ENCODE data around the gene MIS18A.
A peak's percentile ranks its signal among the peaks of the same experiment; 100 is the strongest.
"Not testable (repeated sequence)": the region's sequence is repeated elsewhere in the genome, so short reads cannot be mapped to it uniquely, and the experiment has no call there.

The MIS18A gene

GRCh38 chr21:32278518-32279376, at the start of gene MIS18A:
TSS of gene MIS18A (minus strand) at chr21:32279049. CDS start at chr21:32279014, 35 bp downstream.
- DNase-seq: peak; percentile 98

- DNase-seq: no peak
These were observed 49.7 kb upstream of the MIS18A start for GRCh38 chr21:32328595-32328994.

DNA sequence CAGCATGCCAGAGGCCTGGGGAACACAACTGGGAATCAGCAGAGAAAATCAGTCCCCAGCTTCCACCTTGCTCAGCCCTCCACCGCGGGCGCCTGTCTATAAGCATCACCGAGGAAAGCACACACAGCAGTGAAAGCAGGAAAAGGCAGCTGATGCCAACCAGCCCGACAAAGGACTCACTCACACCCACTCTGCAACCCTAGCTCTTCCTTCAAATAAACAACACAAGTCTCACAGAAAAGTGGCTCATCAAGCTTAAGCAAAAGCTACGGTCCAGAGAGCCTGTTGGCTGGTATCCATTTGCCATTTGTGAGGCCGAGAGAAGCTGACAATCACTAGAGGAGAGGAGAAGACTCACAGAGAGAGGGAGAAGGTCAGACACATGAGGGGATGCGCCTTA, 46.9 kb upstream of the MIS18A start:
- DNase-seq: no peak

DNA sequence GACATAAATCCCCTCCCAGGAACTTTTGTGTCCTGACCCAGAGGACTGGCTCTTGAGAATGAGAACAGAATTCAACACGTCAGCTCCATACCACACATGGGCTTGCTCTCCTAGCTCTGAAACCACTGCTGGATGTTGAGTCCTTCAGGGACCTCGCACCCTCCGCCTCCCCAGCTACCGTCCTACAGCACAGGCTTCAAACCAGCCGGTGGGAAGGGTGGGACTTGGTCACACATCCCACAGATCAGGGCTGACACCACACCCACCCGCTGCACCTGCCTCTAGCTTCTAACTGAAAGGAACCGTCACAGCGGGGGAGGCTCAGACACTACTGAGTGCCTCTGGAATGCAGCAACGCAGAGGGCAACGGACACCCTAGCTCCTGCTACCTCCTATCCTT, 43.8 kb upstream of the MIS18A start:
- no peak for DNase-seq

DNA sequence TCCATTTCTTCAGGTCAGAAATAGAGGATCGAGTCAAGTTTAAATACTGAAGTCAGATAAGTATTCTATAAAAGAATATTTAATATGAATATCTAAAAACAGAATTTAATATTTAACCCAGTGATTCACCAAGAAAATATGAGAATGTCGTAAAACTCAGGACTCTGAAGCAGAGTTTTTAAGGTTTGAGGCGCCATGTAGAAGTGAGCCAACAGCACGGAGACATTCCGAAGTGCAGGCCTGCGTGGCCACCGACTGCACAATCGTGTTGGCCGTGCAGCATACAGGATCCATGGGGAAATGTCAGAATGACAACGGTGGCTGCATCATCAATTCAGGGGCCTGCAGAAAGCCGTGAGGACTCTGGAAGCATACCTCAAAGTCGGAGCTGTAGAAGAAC, 43.3 kb upstream of the MIS18A start:
- no peak for DNase-seq

DNA sequence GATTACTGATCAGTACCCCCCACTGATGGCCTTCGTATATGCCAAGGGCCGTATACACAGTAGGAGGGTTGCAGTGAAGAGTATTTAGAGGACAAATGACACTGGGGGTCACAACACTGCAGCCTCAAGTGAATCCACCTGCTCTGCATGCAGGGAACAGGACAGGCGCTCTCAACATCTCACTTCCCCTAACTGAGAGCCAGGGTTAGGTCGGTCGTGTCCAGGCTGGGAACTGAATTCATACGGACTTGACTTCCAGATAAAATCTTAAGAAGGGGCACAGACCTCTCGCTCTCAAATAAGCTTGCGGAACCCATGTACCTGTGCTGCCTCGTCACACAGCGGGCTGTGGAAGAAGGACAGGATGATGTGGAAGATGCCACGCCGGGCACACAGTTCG, 42.6 kb upstream of the MIS18A start:
- no peak for DNase-seq

DNA sequence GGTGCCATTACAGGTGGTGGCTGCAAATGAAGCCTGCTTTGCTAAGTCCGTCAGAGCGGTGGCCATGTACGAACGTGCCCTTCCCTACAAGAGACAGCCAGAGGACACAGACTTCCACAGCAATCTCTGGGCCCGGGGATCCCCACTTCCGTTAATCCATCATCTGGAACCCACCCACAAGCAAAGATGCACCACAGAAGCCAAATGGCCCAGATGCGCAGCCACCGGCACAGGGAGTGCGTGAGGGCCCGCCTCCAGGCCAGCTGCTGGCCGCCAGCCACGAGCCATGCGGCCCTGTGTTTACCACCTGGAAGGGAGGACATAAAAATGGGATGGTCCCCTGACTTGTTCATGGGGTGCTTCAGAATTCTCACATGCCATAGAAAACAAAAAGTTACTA, 41.9 kb upstream of the MIS18A start:
- DNase-seq: no peak

- no peak for DNase-seq
These were observed 41.2 kb upstream of the MIS18A start for GRCh38 chr21:32320059-32320458.

DNA sequence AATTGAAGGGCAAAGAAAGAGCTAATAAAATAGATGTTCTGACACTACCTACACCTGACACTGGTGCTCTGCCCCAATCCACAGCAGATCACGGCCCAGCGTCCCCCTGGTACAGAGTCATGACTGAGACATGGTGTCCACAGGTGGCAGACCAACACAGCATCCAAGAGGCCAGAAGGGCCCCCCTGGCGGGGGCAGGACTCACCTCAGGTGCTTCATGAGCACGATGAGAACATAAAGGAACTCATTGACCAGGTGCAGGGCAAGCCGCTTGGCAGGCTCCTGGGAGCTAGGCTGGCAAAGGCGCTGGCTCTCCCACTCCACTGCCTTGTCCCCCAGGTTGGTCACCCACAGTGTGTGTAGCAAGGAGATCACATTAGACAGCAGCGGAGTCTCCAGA, 40.2 kb upstream of the MIS18A start:
- no peak for DNase-seq

DNA sequence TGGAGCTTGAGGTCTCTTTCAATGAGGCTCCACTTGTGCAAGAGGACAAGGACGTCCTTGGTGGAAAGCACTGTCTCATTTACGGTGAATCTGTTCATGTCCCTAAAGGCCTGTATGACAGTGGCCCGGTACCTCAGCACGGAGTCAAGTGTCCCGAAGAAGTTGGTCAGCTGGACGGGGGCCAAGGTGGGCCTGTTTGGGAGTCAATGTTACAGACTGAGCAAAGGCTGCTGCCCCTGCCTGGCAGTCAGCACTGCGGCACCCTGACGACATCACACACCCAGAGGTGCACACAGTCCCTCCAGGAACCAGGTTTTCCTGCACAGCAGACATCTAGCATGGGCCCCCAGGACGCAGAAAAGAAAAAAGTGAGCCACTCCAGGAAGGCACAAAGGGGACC, 38.9 kb upstream of the MIS18A start:
- no peak for DNase-seq

GRCh38 chr21:32316361-32317215, 37.7 kb upstream of the MIS18A start:
- DNase-seq: no peak

- DNase-seq: no peak
These were observed 36.8 kb upstream of the MIS18A start for GRCh38 chr21:32315511-32316281.

DNA sequence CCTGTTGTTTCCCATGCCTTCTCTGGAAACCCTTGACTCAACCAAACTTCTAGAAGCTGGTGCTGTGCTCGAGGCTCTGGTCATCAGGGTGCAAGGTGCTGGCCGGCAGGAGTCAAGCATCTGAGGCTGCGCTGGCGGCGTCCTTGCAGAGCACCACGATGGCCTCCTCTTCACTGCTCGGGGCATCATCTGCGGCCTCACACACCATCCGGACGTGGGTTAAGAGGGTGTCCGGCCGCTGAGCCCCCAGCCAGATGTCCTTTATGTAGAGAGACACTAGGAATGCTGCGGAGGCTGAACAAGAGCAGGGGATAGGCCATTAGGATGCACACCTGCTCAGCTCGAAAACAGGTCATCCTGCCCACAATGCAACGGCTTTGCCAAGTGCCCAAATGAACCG, 36.0 kb upstream of the MIS18A start:
- no peak for DNase-seq

- DNase-seq: no peak
These were observed 34.1 kb upstream of the MIS18A start for GRCh38 chr21:32312976-32313375.

DNA sequence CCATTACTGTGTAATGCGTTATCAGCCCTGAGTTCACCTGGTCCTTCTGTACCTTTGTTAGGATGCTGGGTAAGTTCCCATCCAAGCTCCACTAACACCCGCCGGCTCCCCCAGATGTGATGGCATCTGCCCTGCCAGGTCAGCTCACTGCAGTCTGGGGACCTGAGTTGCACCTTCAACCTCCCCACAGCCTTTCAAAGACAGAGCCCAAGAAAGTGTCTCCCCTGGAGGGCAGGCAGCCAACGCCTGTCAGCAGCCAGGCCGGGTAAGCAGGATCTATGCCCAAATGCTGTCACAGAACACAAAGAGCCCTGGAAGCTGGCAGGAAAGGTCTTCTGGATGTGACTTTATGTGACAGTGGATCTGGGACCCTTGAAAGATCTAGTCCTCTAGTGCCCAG, 33.5 kb upstream of the MIS18A start:
- no peak for DNase-seq

GRCh38 chr21:32311621-32312020, 32.8 kb upstream of the MIS18A start:
- no peak for DNase-seq

DNA sequence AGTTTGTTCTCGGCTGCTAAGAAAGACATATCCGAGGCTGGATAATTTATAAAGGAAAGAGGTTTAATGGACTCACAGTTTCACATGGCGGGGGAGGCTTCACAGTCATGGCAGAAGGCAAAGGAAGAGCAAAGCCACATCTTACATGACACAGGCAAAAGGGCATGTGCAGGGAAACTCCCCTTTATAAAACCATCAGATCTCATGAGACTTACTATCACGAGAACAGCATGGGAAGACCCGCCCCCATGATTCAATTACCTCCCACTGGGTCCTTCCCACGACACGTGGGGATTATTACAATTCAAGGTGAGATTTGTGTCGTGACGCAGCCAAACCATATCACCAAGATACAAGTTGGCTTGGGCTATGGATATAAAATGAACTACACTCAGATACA, 32.1 kb upstream of the MIS18A start:
- DNase-seq: not testable (repeated sequence)

DNA sequence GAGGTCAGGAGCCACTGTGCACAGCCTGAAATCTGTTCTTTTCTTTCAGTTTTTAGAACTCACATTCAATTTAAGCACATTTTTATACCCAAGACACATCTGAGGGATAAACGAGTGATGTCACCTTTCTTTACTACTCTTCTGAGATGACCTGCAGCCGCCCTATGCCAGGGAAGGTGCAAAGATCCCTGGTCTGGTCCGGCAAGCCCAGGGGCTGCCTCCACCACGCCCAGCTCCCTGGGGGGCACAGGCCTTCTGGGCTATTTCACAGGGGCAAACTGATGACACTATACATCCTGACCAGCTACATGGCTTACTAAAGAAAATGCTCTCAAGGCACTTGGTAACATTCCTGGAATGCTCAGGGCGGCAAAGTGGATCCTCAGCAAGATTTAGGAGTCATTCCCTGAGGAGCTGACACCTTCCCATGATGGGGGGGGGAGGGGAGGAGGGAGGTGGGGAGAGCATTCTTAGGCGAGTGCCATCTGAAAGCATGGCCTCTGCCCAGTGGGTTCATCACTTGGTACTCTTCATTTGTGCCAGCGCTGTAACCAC, 31.1 kb upstream of the MIS18A start:
- DNase-seq: no peak

GRCh38 chr21:32308696-32309095, 29.8 kb upstream of the MIS18A start:
- DNase-seq: no peak

DNA sequence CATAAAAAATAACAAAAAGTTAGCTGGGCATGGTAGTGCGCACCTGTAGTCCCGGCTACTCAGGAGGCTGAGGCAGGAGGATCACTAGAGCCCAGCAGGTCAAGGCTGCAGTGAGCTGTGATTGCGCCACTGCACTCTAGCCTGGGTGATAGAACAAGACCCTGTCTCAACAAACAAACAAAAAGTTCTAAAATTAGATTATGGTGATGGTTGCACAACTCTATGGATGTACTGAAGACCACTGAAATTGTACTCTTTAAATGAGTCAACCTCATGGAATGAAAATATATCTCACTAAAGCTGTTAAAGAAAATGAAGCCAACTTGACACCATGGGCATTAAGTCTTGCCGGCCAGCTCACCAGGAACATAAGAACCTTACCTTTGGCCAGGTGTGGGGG, 28.9 kb upstream of the MIS18A start:
- no peak for DNase-seq

DNA sequence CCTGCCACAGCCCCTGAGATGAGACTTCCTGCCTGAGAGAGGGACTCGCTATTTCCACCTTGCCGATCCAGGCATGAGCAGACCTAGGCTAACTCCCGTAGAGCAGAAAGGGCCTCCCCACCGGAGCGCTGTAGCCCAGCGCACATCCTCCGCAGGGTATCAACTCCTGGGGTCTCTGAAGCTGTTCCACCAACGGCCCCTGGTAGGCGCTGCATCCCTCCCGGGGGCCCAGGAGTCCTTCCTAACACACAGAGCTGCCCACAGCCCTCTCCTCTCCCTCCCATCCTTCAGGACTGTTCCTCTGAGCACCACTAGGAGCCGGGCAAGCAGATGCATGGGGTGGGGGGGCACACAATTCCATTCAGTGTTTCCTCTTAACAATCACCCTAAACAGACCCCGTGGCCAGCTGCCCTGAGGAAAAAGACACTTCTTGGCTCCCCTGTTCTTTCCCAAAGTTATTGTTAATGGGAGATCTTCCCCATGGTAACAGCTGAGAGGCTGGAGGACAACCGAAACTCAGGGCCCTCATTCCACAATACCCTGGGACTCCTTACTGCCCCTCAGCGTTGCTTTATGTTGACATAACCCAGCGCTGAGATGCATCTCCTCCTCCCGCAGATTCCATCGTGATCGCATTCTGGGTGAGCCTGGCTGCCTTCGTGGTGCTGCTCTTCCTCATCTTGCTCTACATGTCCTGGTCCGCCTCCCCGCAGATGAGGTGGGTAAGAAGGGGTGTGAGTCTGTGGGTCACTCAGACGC, 27.4 kb upstream of the MIS18A start:
- no peak for DNase-seq

GRCh38 chr21:32304998-32305397, 26.1 kb upstream of the MIS18A start:
- no peak for DNase-seq
